Activated T-cell treated with anti-CD3 and anti-CD28 coated beads, Interleukin-2, amount 50 U/mL, for 72 hours (primary cell): Measurements from ENCODE around the gene ASB4. TPM values are rescaled to one million over a fixed set of nuclear protein-coding genes. Genes with fewer than 3 reads are reported as not detected.
"Not testable (repeated sequence)": the region's sequence is repeated elsewhere in the genome, so short reads cannot be mapped to it uniquely, and the experiment has no call there.

Experiments
- ATAC-seq, 2 donors: fragments of 150-1000 bp; cut with Tn5 transposase; replicated peaks in 1 of 2; 2 replicates each; pipeline ENCODE4 v1.10.0; 2021; ENCODE audit warnings: moderate library complexity in 2 of 2, mild to moderate bottlenecking in 1 of 2
- DNase-seq, 2 donors: peaks; one replicate each; pipeline ENCODE4 v3.0.0; 2021 to 2022; ENCODE audit warnings: mixed read lengths in 1 of 2
- H3K27ac Mint-ChIP-seq: one replicate; pipeline ENCODE4 v1.8.0; 2022; ENCODE audit warnings: mild to moderate bottlenecking, moderate library complexity, mixed read lengths
- H3K27me3 Mint-ChIP-seq: one replicate; pipeline ENCODE4 v1.8.0; 2022; ENCODE audit warnings: low read depth, mixed read lengths
- H3K36me3 Mint-ChIP-seq, 2 donors: one replicate each; pipeline ENCODE4 v1.8.0; 2022; ENCODE audit warnings: mixed read lengths in 2 of 2, mild to moderate bottlenecking in 1 of 2; ENCODE audit not compliant: insufficient read depth in 2 of 2
- H3K4me1 Mint-ChIP-seq: one replicate; pipeline ENCODE4 v1.8.0; 2022; ENCODE audit warnings: low read depth, mixed read lengths
- H3K4me3 Mint-ChIP-seq, 2 donors: one replicate each; pipeline ENCODE4 v1.8.0; 2022; ENCODE audit warnings: mild to moderate bottlenecking in 2 of 2, mixed read lengths in 2 of 2, moderate library complexity in 2 of 2
- H3K9me3 Mint-ChIP-seq, 2 donors: one replicate each; pipeline ENCODE4 v1.8.0; 2022; ENCODE audit warnings: mixed read lengths in 2 of 2
- total RNA-seq, 2 donors: library from RNA; stranded (reverse); gene quantifications; one replicate each; pipeline ENCODE4 v1.2.3, GENCODE V29; 2022

Gene ASB4
- total RNA-seq, 2 donors from 2014 or later = not detected

GRCh38 chr7:95540366-95540765, 54.6 kb downstream of the ASB4 start:
- no peaks in the 10 kb centered on the region for H3K36me3 Mint-ChIP-seq
- no peak overlapping the region for H3K4me3 Mint-ChIP-seq
- H3K27me3 Mint-ChIP-seq = peaks cover 46% of the 10 kb centered on the region
- ATAC-seq (no peak), DNase-seq (no peak)
- H3K9me3 Mint-ChIP-seq = no peaks in the 10 kb centered on the region
- no peaks in the 10 kb centered on the region for H3K4me1 Mint-ChIP-seq
- no peak overlapping the region for H3K27ac Mint-ChIP-seq

GRCh38 chr7:95543312-95543711, 57.6 kb downstream of the ASB4 start:
- no peak for DNase-seq
- no peak overlapping the region for H3K27ac Mint-ChIP-seq
- no peak overlapping the region for H3K4me3 Mint-ChIP-seq
- no peaks in the 10 kb centered on the region for H3K4me1 Mint-ChIP-seq
- H3K9me3 Mint-ChIP-seq = no peaks in the 10 kb centered on the region
- peaks cover 27% of the 10 kb centered on the region for H3K27me3 Mint-ChIP-seq
- no peak for ATAC-seq
- no peaks in the 10 kb centered on the region for H3K36me3 Mint-ChIP-seq

- no peak for ATAC-seq
- Mint-ChIP-seq H3K9me3 (no peaks in the 10 kb centered on the region), H3K27ac (no peak overlapping the region), H3K4me1 (no peaks in the 10 kb centered on the region), H3K36me3 (no peaks in the 10 kb centered on the region), H3K27me3 (peaks cover 22% of the 10 kb centered on the region), H3K4me3 (no peak overlapping the region)
- DNase-seq = no peak
Observed at GRCh38 chr7:95544171-95544570, 58.4 kb downstream of the ASB4 start.

- no peaks in the 10 kb centered on the region for H3K36me3 Mint-ChIP-seq
- no peak overlapping the region for H3K27ac Mint-ChIP-seq
- no peak for ATAC-seq
- no peaks in the 10 kb centered on the region for H3K9me3 Mint-ChIP-seq
- peaks cover 22% of the 10 kb centered on the region for H3K27me3 Mint-ChIP-seq
- no peak overlapping the region for H3K4me3 Mint-ChIP-seq
- no peak for DNase-seq
- no peaks in the 10 kb centered on the region for H3K4me1 Mint-ChIP-seq
Observed at GRCh38 chr7:95545007-95545615, 59.4 kb downstream of the ASB4 start.

- H3K4me3 Mint-ChIP-seq = no peak overlapping the region
- ATAC-seq (no peak), DNase-seq (no peak)
- H3K36me3 Mint-ChIP-seq = no peaks in the 10 kb centered on the region
- H3K9me3 Mint-ChIP-seq = no peaks in the 10 kb centered on the region
- H3K27me3 Mint-ChIP-seq = peaks cover 22% of the 10 kb centered on the region
- no peak overlapping the region for H3K27ac Mint-ChIP-seq
- H3K4me1 Mint-ChIP-seq = no peaks in the 10 kb centered on the region
Observed at GRCh38 chr7:95545673-95546072, 59.9 kb downstream of the ASB4 start.

GRCh38 chr7:95546647-95547046, 60.9 kb downstream of the ASB4 start:
- no peak overlapping the region for H3K4me3 Mint-ChIP-seq
- H3K27me3 Mint-ChIP-seq = peaks cover 15% of the 10 kb centered on the region
- H3K9me3 Mint-ChIP-seq = no peaks in the 10 kb centered on the region
- H3K36me3 Mint-ChIP-seq = no peaks in the 10 kb centered on the region
- no peak overlapping the region for H3K27ac Mint-ChIP-seq
- DNase-seq (no peak), ATAC-seq (no peak)
- H3K4me1 Mint-ChIP-seq = no peaks in the 10 kb centered on the region

GRCh38 chr7:95547361-95548348, 61.9 kb downstream of the ASB4 start:
- no peak overlapping the region for H3K27ac Mint-ChIP-seq
- no peaks in the 10 kb centered on the region for H3K4me1 Mint-ChIP-seq
- no peaks in the 10 kb centered on the region for H3K9me3 Mint-ChIP-seq
- H3K4me3 Mint-ChIP-seq = no peak overlapping the region
- DNase-seq = no peak
- peaks cover 12% of the 10 kb centered on the region for H3K27me3 Mint-ChIP-seq
- H3K36me3 Mint-ChIP-seq = no peaks in the 10 kb centered on the region
- no peak for ATAC-seq

GRCh38 chr7:95549818-95550529, 64.2 kb downstream of the ASB4 start:
- no peaks in the 10 kb centered on the region for H3K36me3 Mint-ChIP-seq
- no peak overlapping the region for H3K27ac Mint-ChIP-seq
- H3K4me1 Mint-ChIP-seq = no peaks in the 10 kb centered on the region
- DNase-seq = no peak
- peaks cover 0 to 2% of the 10 kb centered on the region in 2 donors for H3K9me3 Mint-ChIP-seq
- H3K4me3 Mint-ChIP-seq = no peak overlapping the region
- H3K27me3 Mint-ChIP-seq = peaks cover 6% of the 10 kb centered on the region
- ATAC-seq = no peak

GRCh38 chr7:95550546-95550945, 64.8 kb downstream of the ASB4 start:
- Mint-ChIP-seq H3K4me1 (no peaks in the 10 kb centered on the region), H3K36me3 (no peaks in the 10 kb centered on the region), H3K4me3 (no peak overlapping the region), H3K27ac (no peak overlapping the region), H3K27me3 (peaks cover 6% of the 10 kb centered on the region), H3K9me3 (peaks cover 0 to 2% of the 10 kb centered on the region in 2 donors)
- DNase-seq = no peak
- ATAC-seq = no peak

- not testable (repeated sequence) for DNase-seq, ATAC-seq, H3K27me3 Mint-ChIP-seq, H3K4me1 Mint-ChIP-seq, H3K36me3 Mint-ChIP-seq, H3K27ac Mint-ChIP-seq, H3K4me3 Mint-ChIP-seq, H3K9me3 Mint-ChIP-seq
Observed at GRCh38 chr7:95552010-95552926, 66.5 kb downstream of the ASB4 start.

- DNase-seq = no peak
- Mint-ChIP-seq H3K4me1 (no peaks in the 10 kb centered on the region), H3K27ac (no peak overlapping the region), H3K27me3 (peaks cover 14% of the 10 kb centered on the region), H3K36me3 (no peaks in the 10 kb centered on the region), H3K4me3 (no peak overlapping the region), H3K9me3 (peaks cover 0 to 2% of the 10 kb centered on the region in 2 donors)
- ATAC-seq = no peak
Observed at GRCh38 chr7:95553939-95554338, 68.2 kb downstream of the ASB4 start.

- DNase-seq (no peak), ATAC-seq (no peak)
- Mint-ChIP-seq H3K27ac (no peak overlapping the region), H3K4me3 (no peak overlapping the region), H3K9me3 (peaks cover 0 to 2% of the 10 kb centered on the region in 2 donors), H3K36me3 (no peaks in the 10 kb centered on the region), H3K27me3 (peaks cover 12% of the 10 kb centered on the region), H3K4me1 (no peaks in the 10 kb centered on the region)
Observed at GRCh38 chr7:95556777-95557176, 71.0 kb downstream of the ASB4 start.
